H1 (cell line): Measurements from ENCODE around the gene HS2ST1. TPM values are rescaled to one million over a fixed set of nuclear protein-coding genes. Genes with fewer than 3 reads are reported as not detected.

Experiments
- ATF2 ChIP-seq: IDR thresholded peaks from 2 replicates; pipeline ENCODE4 v1.6.1; 2012; ENCODE audit warnings: low read length, inconsistent platforms
- JUN ChIP-seq: IDR thresholded peaks from 2 replicates; pipeline ENCODE4 v1.6.1; 2011; ENCODE audit warnings: low read depth, mild to moderate bottlenecking, improper control_type of control experiment, low read length
- MAFK ChIP-seq: IDR thresholded peaks from 2 replicates; pipeline ENCODE4 v1.6.1; 2012; ENCODE audit warnings: low read depth, mild to moderate bottlenecking, improper control_type of control experiment, low read length
- SIRT6 ChIP-seq: IDR thresholded peaks from one replicate; pipeline ENCODE4 v1.7.1; 2012; ENCODE audit warnings: low read length, inconsistent platforms
- TCF12 ChIP-seq: IDR thresholded peaks from 2 replicates; pipeline ENCODE4 v1.6.1; 2011; ENCODE audit warnings: low read depth, mild to moderate bottlenecking, low read length
- USF2 ChIP-seq: IDR thresholded peaks from 2 replicates; pipeline ENCODE4 v1.6.1; 2011; ENCODE audit warnings: low read length, improper control_type of control experiment
- YY1 ChIP-seq: IDR thresholded peaks from 2 replicates; pipeline ENCODE4 v1.6.1; 2011; ENCODE audit warnings: low read depth, mild to moderate bottlenecking, low read length
- polyA plus RNA-seq, 7 experiments: library from polyadenylated mRNA; depleted of rRNA in 3 of 7; stranded (reverse) in 5 of 7; unstranded in 2 of 7; fragments of >200 nt in 5 of 7; fragments of 200-250 nt in 2 of 7; gene quantifications; 1 replicate in 5 of 7; 2 replicates in 1 of 7; 4 replicates in 1 of 7; pipeline versions ENCODE4 v1.2.1 to v1.2.3, GENCODE V29; 2011 to 2013; ENCODE audit warnings: missing spikeins in 2 of 7, mixed read lengths in 2 of 7
- total RNA-seq: library from RNA; stranded (reverse); fragmentation: NEBNext Ultra II Directional; extraction: Animal tissue kit (Norgen Biotek cat#: 25700); gene quantifications from 2 replicates; pipeline ENCODE4 v1.2.1, GENCODE V29; 2021

HS2ST1 gene
- total and polyA plus RNA-seq, 2 of the 8 experiments (the other 6 are each of a cell fraction or from before 2014, with no cell fraction given), result 5.2 to 28.3 TPM

DNA sequence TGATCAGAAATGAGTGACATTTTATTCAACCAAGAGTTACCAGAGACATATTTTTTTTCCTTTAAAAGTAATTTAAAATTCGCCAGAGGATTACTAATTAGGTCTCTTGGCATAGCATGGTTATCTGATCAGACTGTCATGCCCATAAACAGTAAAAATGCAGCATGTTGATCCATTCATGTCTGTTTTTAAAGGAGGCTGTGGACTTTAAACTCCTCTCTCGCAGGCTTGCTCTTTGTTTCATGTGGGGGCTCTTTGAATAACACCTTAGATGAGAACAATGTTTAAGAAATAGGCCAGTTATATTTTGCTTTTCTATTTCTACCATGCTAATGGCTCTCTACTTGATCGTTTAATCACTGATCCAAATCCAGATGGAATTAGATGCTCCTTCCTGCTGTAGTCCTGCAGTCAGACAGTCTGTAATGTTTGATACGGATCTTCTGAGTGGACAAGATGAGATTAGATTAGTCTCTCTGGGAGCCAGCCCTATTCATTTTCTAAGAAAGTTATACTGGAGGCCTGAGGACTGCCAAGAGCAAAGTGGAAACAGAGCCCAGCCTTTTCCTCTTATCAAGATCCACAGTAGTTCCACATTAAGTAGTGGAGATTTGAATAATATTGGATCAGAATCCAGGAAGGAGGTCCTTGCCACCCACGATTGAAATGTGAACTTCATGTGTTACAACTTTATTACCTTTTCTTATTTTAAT, 197.4 kb downstream of the HS2ST1 start (continued):
- TF ChIP-seq YY1 (no peak), USF2 (no peak), SIRT6 (no peak), TCF12 (no peak), ATF2 (no peak), MAFK (no peak), JUN (no peak)
